Measurements from ENCODE around the gene SYNGR4.

Gene SYNGR4

GRCh38 chr19:48398375-48399235 lies 34.4 kb downstream of the SYNGR4 start:
- Histone ChIP-seq H3K27me3 (ENCODE audit: insufficient read depth, low read length) (0 out of 2 replicates have a peak, but pooled peaks cover 2% of the 10 kb centered on the region), H3K36me3 (ENCODE audit: insufficient read depth, low read length) (no peaks in the 10 kb centered on the region), H3K4me1 (ENCODE audit: control insufficient read depth, insufficient read depth, low read length, unreplicated experiment) (peaks cover 14% of the 10 kb centered on the region), H3K79me2 (ENCODE audit: control insufficient read depth, insufficient read depth, low read length, unreplicated experiment) (no peaks in the 10 kb centered on the region), H3K27ac (ENCODE audit: low read depth, low read length) (peak overlapping the region; percentile 67), H2AFZ (ENCODE audit: low read length, unreplicated experiment) (peak overlapping the region; percentile 81), H3K4me3 (ENCODE audit: low read depth, low read length) (peak overlapping the region; percentile 81)

- peak overlapping the region; percentile 56 for H3K4me3 ChIP-seq (ENCODE audit: low read depth, low read length)
- H3K4me1 ChIP-seq (ENCODE audit: control insufficient read depth, insufficient read depth, low read length, unreplicated experiment): peaks cover 10% of the 10 kb centered on the region
- no peak overlapping the region for H2AFZ ChIP-seq (ENCODE audit: low read length, unreplicated experiment)
- H3K27me3 ChIP-seq (ENCODE audit: insufficient read depth, low read length): no peaks in the 10 kb centered on the region
- no peaks in the 10 kb centered on the region for H3K79me2 ChIP-seq (ENCODE audit: control insufficient read depth, insufficient read depth, low read length, unreplicated experiment)
- no peaks in the 10 kb centered on the region for H3K36me3 ChIP-seq (ENCODE audit: insufficient read depth, low read length)
- peak overlapping the region; percentile 50 for H3K27ac ChIP-seq (ENCODE audit: low read depth, low read length)
Measured at GRCh38 chr19:48400018-48400742, 36.0 kb downstream of the SYNGR4 start.

- Histone ChIP-seq H3K27ac (ENCODE audit: low read depth, low read length) (no peak overlapping the region), H2AFZ (ENCODE audit: low read length, unreplicated experiment) (no peak overlapping the region), H3K4me1 (ENCODE audit: control insufficient read depth, insufficient read depth, low read length, unreplicated experiment) (peaks cover 10% of the 10 kb centered on the region), H3K79me2 (ENCODE audit: control insufficient read depth, insufficient read depth, low read length, unreplicated experiment) (no peaks in the 10 kb centered on the region), H3K36me3 (ENCODE audit: insufficient read depth, low read length) (no peaks in the 10 kb centered on the region), H3K27me3 (ENCODE audit: insufficient read depth, low read length) (no peaks in the 10 kb centered on the region), H3K4me3 (ENCODE audit: low read depth, low read length) (no peak overlapping the region)
Measured at GRCh38 chr19:48401287-48401686, 37.1 kb downstream of the SYNGR4 start.

- H3K36me3 ChIP-seq (ENCODE audit: insufficient read depth, low read length): no peaks in the 10 kb centered on the region
- H2AFZ ChIP-seq (ENCODE audit: low read length, unreplicated experiment): no peak overlapping the region
- H3K4me3 ChIP-seq (ENCODE audit: low read depth, low read length): no peak overlapping the region
- no peaks in the 10 kb centered on the region for H3K27me3 ChIP-seq (ENCODE audit: insufficient read depth, low read length)
- H3K79me2 ChIP-seq (ENCODE audit: control insufficient read depth, insufficient read depth, low read length, unreplicated experiment): no peaks in the 10 kb centered on the region
- no peak overlapping the region for H3K27ac ChIP-seq (ENCODE audit: low read depth, low read length)
- H3K4me1 ChIP-seq (ENCODE audit: control insufficient read depth, insufficient read depth, low read length, unreplicated experiment): no peaks in the 10 kb centered on the region
Measured at GRCh38 chr19:48403606-48404005, 39.4 kb downstream of the SYNGR4 start.

GRCh38 chr19:48405010-48405659 lies 41.0 kb downstream of the SYNGR4 start:
- H2AFZ ChIP-seq (ENCODE audit: low read length, unreplicated experiment): no peak overlapping the region
- H3K4me3 ChIP-seq (ENCODE audit: low read depth, low read length): no peak overlapping the region
- no peaks in the 10 kb centered on the region for H3K27me3 ChIP-seq (ENCODE audit: insufficient read depth, low read length)
- H3K36me3 ChIP-seq (ENCODE audit: insufficient read depth, low read length): no peaks in the 10 kb centered on the region
- H3K4me1 ChIP-seq (ENCODE audit: control insufficient read depth, insufficient read depth, low read length, unreplicated experiment): no peaks in the 10 kb centered on the region
- no peaks in the 10 kb centered on the region for H3K79me2 ChIP-seq (ENCODE audit: control insufficient read depth, insufficient read depth, low read length, unreplicated experiment)
- H3K27ac ChIP-seq (ENCODE audit: low read depth, low read length): no peak overlapping the region

- Histone ChIP-seq H3K79me2 (ENCODE audit: control insufficient read depth, insufficient read depth, low read length, unreplicated experiment) (no peaks in the 10 kb centered on the region), H3K27me3 (ENCODE audit: insufficient read depth, low read length) (no peaks in the 10 kb centered on the region), H3K36me3 (ENCODE audit: insufficient read depth, low read length) (no peaks in the 10 kb centered on the region), H2AFZ (ENCODE audit: low read length, unreplicated experiment) (no peak overlapping the region), H3K27ac (ENCODE audit: low read depth, low read length) (no peak overlapping the region), H3K4me3 (ENCODE audit: low read depth, low read length) (no peak overlapping the region), H3K4me1 (ENCODE audit: control insufficient read depth, insufficient read depth, low read length, unreplicated experiment) (no peaks in the 10 kb centered on the region)
Measured at GRCh38 chr19:48405850-48406249, 41.7 kb downstream of the SYNGR4 start.

- no peaks in the 10 kb centered on the region for H3K36me3 ChIP-seq (ENCODE audit: insufficient read depth, low read length)
- peak overlapping the region; percentile 74 for H3K4me3 ChIP-seq (ENCODE audit: low read depth, low read length)
- peak overlapping the region; percentile 32 for H2AFZ ChIP-seq (ENCODE audit: low read length, unreplicated experiment)
- no peak overlapping the region for H3K27ac ChIP-seq (ENCODE audit: low read depth, low read length)
- H3K27me3 ChIP-seq (ENCODE audit: insufficient read depth, low read length): no peaks in the 10 kb centered on the region
- H3K79me2 ChIP-seq (ENCODE audit: control insufficient read depth, insufficient read depth, low read length, unreplicated experiment): no peaks in the 10 kb centered on the region
- peaks cover 14% of the 10 kb centered on the region for H3K4me1 ChIP-seq (ENCODE audit: control insufficient read depth, insufficient read depth, low read length, unreplicated experiment)
Measured at GRCh38 chr19:48413879-48414587, 49.9 kb downstream of the SYNGR4 start.

- H3K27ac ChIP-seq (ENCODE audit: low read depth, low read length): no peak overlapping the region
- H3K79me2 ChIP-seq (ENCODE audit: control insufficient read depth, insufficient read depth, low read length, unreplicated experiment): no peaks in the 10 kb centered on the region
- H3K4me1 ChIP-seq (ENCODE audit: control insufficient read depth, insufficient read depth, low read length, unreplicated experiment): peaks cover 14% of the 10 kb centered on the region
- H3K27me3 ChIP-seq (ENCODE audit: insufficient read depth, low read length): no peaks in the 10 kb centered on the region
- no peak overlapping the region for H2AFZ ChIP-seq (ENCODE audit: low read length, unreplicated experiment)
- no peaks in the 10 kb centered on the region for H3K36me3 ChIP-seq (ENCODE audit: insufficient read depth, low read length)
- H3K4me3 ChIP-seq (ENCODE audit: low read depth, low read length): peak overlapping the region; percentile 74
Measured at GRCh38 chr19:48415395-48415794, 51.2 kb downstream of the SYNGR4 start.

GRCh38 chr19:48415806-48416221 lies 51.6 kb downstream of the SYNGR4 start:
- H3K36me3 ChIP-seq (ENCODE audit: insufficient read depth, low read length): no peaks in the 10 kb centered on the region
- H3K27ac ChIP-seq (ENCODE audit: low read depth, low read length): no peak overlapping the region
- H3K79me2 ChIP-seq (ENCODE audit: control insufficient read depth, insufficient read depth, low read length, unreplicated experiment): no peaks in the 10 kb centered on the region
- H3K27me3 ChIP-seq (ENCODE audit: insufficient read depth, low read length): no peaks in the 10 kb centered on the region
- H3K4me3 ChIP-seq (ENCODE audit: low read depth, low read length): peak overlapping the region; percentile 57; the same call in 1 of the 2 replicates
- H3K4me1 ChIP-seq (ENCODE audit: control insufficient read depth, insufficient read depth, low read length, unreplicated experiment): peaks cover 14% of the 10 kb centered on the region
- H2AFZ ChIP-seq (ENCODE audit: low read length, unreplicated experiment): no peak overlapping the region

GRCh38 chr19:48417421-48417820 lies 53.3 kb downstream of the SYNGR4 start:
- H2AFZ ChIP-seq (ENCODE audit: low read length, unreplicated experiment): no peak overlapping the region
- no peak overlapping the region for H3K4me3 ChIP-seq (ENCODE audit: low read depth, low read length)
- no peaks in the 10 kb centered on the region for H3K27me3 ChIP-seq (ENCODE audit: insufficient read depth, low read length)
- H3K27ac ChIP-seq (ENCODE audit: low read depth, low read length): no peak overlapping the region
- H3K79me2 ChIP-seq (ENCODE audit: control insufficient read depth, insufficient read depth, low read length, unreplicated experiment): no peaks in the 10 kb centered on the region
- no peaks in the 10 kb centered on the region for H3K36me3 ChIP-seq (ENCODE audit: insufficient read depth, low read length)
- peaks cover 21% of the 10 kb centered on the region for H3K4me1 ChIP-seq (ENCODE audit: control insufficient read depth, insufficient read depth, low read length, unreplicated experiment)
